Testis (tissue), 2 donors: ENCODE data around the gene ATP2B3.

Experiments
- POLR2A ChIP-seq: fragments of 450-650 bp; IDR thresholded peaks from one replicate; pipeline ENCODE4 v1.6.1; 2017; ENCODE audit warnings: antibody characterized with exemption, mild to moderate bottlenecking, moderate library complexity
- TF ChIP-seq, protein P1 (sequence below), 3 experiments: fragments of 450-650 bp in 2 of 3; fragments of 200-600 bp in 1 of 3; sonication (generic) in 1 of 3; IDR thresholded peaks; one replicate each; pipeline ENCODE4 v1.5.1; 2016 to 2019; ENCODE audit warnings: antibody characterized with exemption in 3 of 3, mild to moderate bottlenecking in 2 of 3, moderate library complexity in 1 of 3

DNA sequence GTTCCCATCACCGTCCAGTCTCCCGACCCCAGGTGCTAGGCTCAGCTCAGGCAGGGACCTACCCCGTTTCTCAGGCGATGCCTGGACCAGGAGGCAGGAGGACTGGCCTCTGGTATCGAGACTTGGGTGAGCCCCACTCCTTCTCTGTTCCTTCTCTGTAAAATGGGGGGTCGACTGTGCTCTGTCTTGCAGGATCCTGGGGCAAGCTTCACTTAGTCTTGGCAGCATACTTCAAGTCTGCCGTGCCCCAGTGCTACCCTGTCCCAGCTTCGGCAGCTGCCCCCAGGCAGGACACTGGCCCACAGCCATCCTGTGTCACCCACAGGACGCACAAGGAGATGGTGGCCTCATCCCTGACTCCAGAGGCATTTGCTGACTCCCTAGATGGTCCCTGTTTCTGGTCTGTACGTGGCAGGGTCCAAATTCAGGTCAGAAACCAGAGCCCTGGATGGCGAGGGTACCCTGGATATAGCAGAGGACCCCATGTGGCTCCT, 40.0 kb upstream of the ATP2B3 start:
- TF ChIP-seq, protein P1, sequence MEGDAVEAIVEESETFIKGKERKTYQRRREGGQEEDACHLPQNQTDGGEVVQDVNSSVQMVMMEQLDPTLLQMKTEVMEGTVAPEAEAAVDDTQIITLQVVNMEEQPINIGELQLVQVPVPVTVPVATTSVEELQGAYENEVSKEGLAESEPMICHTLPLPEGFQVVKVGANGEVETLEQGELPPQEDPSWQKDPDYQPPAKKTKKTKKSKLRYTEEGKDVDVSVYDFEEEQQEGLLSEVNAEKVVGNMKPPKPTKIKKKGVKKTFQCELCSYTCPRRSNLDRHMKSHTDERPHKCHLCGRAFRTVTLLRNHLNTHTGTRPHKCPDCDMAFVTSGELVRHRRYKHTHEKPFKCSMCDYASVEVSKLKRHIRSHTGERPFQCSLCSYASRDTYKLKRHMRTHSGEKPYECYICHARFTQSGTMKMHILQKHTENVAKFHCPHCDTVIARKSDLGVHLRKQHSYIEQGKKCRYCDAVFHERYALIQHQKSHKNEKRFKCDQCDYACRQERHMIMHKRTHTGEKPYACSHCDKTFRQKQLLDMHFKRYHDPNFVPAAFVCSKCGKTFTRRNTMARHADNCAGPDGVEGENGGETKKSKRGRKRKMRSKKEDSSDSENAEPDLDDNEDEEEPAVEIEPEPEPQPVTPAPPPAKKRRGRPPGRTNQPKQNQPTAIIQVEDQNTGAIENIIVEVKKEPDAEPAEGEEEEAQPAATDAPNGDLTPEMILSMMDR (IDR thresholded peaks at IDR 0.05): no peak
- no peak for TF ChIP-seq POLR2A
